Forelimb muscle (tissue), 1 donor: ENCODE measurements around the gene DDHD1. TPM values are rescaled to one million over a fixed set of nuclear protein-coding genes. Genes with fewer than 3 reads are reported as not detected.
"Not testable (repeated sequence)": the region's sequence is repeated elsewhere in the genome, so short reads cannot be mapped to it uniquely, and the experiment has no call there.

ENCODE experiments used
- DNase-seq: peaks from one replicate; pipeline ENCODE4 v3.0.0-alpha.2; 2013; ENCODE audit warnings: low read depth
- polyA plus RNA-seq: library from polyadenylated mRNA; unstranded; fragments of 120-200 nt; gene quantifications from one replicate; pipeline ENCODE4 v1.2.1, GENCODE V29; 2013; ENCODE audit not compliant: insufficient read length

Gene DDHD1
- polyA plus RNA-seq, 1 donor = 7.2 TPM

DNA sequence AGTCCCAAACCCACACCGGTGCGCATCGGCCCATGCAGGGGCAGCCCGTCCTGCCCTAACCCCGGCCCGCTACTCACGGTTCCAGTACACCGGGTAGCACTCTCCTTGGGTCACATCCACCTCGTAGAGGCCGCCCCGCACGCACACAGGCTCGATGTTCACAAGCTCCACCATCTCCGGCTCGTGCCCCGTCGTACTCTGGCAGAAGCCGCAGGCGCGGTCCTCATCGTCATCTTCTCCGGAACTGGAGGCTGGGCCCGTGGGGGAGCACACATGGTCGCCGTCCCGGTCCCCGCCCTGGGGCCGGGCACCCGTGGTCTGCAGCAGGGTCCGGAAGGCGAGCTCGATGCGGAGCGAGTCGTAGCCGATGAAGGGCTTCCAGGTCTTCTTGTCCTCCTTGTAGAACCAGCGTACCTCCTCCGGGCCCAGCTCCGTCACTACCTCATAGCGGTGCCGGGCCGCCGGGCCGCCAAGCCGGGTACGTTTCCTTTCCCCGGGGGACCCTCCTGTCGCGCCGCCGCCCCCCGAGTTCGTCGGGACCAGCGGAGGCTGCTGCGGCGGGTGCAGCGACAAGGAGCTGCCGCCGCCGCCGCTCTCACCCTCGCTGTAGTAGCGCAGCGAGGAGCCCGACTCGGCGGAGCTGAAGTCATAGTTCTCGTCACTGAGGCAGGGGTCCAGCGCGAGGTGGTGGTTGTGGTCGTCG, 788 bp downstream of the DDHD1 start:
- DNase-seq = no peak

DNA sequence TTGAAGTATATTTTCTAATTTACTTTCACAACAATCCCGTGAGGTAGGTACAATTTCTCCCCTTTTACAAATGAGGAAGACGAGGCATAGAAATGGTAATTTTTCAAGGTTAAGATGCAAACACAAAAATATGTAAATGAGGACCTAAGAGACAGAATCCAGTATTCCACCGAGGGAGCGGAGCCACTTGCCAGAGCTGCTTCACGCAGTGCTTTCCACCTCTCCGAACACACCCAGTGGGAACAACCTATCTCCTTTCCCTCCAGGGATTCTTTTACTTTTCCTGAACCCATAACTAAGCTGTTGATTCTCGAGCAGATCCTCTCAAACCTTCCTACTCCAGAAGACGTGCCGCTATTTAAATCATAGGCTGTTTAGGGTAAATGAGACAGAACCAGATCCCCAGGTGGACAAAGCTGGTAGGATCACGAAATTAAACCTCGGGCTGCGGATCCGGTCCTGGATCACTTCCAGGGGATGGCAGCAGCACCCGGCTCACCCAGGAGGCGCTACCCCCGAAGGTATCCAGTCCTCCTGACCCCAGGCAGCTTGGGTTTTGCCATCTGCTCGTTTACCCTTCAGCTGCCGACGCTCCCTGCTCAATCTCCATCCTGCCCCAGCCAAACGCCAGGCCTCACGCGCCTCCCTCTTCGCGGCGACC, 1.5 kb downstream of the DDHD1 start:
- DNase-seq = no peak

DNA sequence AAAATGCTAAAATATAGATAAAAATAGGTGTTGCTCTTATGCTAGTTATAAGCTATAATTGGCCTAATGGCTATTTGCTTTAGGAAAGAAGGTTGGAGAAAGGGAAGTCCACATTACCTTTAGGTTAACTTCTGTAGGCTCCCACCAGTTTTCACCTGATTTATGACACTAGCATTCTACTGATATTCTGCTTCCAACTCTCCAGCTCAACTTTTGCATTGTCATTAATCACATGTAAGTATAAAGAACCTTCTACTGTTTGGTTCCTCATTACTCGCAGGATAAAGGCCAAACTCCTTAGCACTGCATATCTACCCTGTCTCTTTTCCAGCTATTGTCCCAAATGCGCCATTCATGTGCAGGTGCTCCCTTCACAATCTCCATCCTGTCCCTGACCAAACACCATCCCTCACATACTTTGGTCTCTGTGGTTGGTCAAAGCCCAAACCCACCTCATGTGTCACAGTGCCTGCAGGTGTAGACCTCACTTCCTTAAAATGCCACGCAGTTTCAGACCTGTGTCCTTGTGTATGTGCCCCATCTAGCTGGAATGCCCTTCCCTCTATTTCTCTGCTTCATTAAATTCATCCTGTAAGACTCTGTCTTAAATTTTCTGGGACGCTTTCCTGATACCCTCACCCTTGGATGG, 3.3 kb downstream of the DDHD1 start:
- DNase-seq = no peak

DNA sequence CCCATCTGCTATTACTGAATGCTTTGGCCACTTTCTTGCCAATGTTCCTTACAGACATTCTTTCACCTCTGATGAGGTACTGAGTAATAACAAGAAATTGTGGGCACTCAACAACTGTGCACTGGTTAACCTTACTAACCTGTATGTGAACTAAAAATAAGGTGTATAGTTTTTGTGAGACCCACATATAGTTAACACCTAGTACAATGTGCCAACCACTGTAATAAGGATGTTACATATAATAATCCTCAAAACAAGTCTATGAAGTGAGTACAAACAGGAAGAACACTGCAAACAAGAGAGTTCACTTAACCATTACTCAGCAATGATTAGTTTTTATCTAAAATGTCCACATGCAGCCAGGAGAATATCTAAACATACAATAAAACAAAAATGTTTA, 4.5 kb downstream of the DDHD1 start:
- DNase-seq = no peak

DNA sequence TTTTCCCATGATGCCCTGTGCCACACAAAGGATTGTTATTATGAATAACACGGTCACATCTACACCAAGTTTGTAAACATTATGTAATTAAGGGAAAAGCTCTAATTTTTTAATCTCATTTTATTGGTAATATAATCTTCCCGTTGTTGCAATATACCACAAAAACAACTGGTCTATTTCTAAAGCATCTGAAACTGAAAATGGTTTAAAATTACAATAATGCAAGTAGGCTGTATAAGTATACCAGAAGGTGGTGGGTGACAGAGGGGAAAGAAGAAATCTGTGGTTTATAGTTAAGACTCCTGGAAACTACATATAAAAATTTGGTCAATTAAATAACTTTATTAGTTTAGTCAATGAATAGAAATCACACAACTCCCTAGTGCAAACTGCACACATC, 5.2 kb downstream of the DDHD1 start:
- DNase-seq = no peak

DNA sequence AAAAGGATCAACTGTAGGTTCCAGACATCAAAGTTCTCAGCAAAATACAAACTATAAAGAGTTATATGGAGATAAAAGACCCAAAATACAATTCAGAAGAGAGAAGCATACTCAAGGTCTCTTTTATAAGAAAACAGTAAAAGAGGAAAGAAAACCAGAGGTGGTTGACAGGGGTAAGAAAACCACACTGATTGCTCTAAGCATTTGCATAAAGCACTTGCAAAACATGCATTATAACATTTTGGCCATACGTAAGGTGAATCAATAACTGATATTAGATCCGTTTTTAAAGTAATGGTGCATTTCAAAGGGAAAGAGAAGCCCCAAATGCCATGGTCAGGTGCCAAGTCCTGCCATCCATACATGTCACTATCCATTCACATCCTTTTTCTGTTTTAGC, 5.9 kb downstream of the DDHD1 start:
- no peak for DNase-seq

DNA sequence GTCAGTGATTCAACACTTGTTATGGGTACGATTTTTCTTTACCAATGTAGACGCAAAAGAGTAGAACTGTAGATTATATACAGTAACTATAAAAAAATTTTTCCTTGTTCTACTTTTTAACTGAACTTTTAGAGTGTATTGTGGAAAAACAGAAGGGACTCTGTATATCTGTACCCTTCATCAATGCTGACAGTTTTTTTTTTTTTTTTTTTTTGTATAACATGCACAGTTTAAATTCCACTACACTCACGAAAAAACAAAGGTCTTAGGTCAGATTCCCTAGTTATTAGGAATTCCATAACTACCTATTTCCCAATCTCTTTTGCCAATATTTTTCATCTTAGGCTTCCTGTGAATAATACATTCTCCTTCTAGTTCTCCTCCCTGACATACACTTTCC, 6.4 kb downstream of the DDHD1 start:
- DNase-seq = no peak

DNA sequence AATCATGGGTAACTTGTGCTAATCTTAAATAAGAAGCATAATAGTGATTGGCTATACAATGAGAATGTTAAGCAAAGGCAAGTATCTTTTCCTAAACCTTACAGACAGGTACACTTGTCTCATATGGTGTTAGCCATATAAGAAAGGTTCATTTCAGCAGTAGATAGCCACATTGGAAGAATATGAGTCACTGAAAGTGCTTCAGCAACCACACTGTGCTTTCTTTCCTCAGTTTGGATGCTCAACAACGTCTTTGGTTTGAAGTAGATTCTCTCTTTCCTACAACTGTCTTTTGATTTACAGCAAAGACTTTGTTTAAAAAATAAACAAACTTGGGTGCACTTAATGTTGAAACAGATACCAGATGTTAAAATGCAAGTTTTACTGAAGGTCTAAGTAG, 8.9 kb downstream of the DDHD1 start:
- no peak for DNase-seq

DNA sequence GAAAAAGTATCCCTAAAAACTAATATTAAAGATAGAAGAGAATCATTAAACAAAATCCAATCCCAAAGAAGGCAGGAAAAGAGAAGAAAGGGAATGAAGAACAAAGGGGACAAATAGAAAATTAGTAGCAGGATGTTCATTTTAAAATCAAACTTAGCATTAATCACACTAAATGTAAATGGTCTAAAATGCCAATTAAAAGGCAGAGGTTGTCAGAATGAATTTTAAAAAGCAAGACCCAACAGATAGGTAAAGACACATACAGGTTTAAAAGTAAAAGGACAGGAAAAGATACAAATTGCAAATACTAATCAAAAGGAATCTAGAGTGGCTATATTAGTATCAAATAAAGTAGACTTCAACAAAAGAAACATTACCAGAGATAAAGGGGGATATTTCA, 12.5 kb downstream of the DDHD1 start:
- DNase-seq = no peak

DNA sequence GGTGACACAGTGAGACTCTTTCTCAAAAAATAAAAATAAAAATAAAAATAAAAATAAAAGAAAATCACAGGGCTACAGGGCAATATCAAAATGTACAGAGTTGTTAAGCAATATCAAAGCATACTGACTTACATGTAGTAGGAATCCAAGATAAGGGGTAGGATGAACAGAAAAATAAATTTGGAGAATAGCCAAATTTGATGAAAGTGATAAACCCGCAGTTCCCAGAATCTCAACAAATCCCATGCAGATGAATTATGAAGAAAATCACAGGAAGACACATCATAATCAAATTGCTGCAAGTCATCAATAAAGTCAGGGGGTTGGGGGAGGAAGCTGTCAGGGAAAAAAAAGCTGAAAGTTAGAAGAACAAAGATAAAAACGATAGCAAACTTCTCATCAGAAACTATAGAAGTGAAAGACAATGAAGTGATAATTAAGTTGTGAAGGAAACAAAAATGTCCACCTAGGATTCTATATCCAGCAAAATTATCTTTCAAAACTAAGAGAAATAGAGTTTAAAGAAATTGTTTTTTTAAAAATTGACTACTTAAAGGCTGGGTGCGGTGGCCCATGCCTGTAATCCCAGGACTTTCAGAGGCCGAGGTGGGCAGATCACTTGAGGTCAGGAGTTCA, 15.4 kb downstream of the DDHD1 start:
- no peak for DNase-seq

DNA sequence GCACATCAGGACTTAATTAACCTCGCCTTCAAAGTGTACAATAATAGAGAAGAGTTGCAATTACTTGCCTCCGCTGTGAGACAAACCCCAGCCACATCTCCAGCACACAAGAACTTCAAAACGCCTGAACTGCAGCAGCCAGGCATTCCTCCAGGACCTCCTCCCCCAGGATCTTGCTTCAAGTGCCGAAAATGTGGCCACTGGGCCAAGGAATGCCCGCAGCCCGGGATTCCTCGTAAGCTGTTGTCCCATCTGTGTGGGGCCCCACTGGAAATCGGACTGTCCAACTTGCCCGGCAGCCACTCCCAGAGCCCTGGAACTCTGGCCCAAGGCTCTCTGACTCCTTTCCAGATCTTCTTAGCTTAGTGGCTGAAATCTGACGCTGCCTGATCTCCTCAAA, 22.6 kb downstream of the DDHD1 start:
- DNase-seq = not testable (repeated sequence)

DNA sequence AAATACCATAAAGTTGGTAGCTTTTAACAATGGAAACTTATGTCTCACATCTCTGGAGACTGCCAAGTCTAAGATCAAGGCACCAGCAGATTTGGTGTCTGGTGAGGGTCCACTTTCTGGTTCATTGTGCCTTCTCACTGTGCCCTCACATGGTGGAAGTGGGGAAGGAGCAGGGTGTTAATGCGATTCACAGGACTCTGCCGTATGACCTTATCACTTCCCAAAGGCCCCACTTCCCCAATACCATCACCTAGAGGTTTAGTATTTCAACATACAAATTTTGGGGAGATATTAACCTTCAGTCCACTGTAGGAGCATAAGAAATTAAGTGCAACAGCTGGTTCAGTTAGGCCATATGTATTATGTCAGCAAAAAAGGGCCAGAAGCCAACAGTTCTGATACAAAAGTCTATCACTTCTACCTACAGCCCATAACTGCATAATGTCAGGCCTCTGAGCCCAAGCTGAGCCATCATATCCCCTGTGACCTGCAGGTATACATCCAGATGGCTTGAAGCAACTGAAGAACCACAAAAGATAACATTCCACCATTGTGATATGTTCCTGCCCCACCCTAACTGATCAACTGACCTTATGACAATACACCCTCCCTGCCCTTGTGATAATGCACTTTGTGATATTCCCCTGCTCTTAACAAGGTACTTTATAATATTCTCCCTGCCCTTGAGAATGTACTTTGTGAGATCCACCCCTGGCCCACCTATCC, 24.7 kb downstream of the DDHD1 start:
- DNase-seq = no peak

DNA sequence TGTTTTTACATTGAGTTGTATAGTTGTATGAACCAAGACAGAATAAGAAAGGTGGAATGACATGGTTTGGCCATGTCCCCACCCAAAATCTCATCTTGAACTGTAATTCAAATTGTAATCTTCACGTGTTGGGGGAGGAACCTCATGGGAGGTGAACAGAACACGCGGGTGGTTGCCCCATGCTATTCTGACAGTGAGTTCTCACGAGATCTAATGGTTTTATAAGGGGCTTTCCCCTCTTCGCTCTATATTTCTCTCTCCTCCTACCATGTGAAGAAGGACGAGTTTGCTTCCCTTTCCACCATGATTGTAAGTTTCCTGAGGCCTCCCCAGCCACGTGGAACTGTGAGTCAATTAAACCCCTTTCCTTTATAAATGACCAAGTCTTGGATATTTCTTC, 25.3 kb downstream of the DDHD1 start:
- no peak for DNase-seq

DNA sequence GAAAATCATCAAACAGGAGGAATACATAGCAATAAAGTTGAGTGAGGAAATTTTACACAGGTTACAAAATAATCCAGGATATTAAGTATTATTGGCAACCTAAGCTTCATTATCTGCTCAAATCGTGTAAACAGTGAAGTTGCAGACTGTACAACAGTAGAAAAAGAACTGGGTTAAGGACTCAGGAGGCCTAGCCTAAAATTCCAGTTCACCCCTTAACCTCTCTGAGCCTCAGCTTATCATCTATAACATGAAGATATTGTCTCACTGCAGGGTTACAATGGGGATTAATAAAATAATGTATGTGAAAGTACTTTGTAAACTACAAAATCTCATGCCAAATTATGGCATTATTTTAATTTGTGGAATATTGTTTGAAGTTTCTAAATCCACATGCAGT, 26.0 kb downstream of the DDHD1 start:
- DNase-seq = no peak

DNA sequence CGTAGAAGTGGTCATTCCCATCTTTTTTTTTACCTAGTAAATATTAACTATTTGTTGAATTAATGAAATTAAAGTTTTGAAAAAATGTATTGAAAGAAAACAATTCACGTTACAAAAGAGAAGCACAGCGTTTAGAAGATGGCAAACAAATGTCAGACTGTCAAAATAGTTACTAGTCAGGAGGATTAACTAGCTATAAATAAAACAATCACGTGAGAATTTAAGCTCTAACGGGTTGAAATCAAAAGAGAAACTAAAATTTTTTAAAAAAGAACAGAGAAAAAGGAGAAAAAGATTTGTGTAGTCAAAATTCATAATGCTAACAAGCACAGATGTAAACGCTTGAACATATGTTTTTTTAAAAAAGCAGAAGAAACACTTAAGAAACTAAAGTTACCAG, 26.4 kb downstream of the DDHD1 start:
- no peak for DNase-seq

DNA sequence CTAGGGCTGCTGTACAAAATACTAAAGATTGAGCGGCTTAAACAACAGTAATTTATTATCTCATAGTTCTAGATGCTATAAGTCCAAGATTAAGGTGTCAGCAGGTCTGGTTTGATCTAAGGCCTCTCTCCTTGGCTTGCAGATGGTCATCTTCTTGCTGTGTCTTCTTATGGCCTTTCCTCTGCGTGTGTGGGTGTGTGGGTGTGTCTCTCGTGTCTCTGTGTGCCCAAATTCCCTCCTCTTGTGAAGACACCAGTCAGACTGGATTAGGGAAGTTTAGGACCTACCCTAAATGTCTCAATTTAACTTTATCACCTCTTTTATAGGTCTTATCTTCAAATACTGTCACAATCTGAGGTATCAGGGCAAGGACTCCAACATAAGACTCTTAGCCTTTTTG, 28.3 kb downstream of the DDHD1 start:
- DNase-seq = no peak

DNA sequence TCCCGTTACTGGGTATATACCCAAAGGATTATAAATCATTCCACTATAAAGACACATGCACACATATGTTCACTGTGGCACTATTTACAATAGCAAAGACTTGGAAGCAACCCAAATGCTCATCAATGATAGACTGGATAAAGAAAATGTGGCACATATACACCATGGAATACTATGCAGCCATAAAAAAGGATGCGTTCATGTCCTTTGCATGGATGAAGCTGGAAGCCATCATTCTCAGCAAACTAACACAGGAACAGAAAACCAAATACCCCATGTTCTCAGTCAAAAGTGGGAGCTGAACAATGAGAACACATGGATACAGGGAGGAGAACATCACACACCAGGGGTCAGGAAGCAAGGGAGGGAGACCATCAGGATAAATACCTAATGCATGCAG, 31.7 kb downstream of the DDHD1 start:
- DNase-seq = not testable (repeated sequence)

DNA sequence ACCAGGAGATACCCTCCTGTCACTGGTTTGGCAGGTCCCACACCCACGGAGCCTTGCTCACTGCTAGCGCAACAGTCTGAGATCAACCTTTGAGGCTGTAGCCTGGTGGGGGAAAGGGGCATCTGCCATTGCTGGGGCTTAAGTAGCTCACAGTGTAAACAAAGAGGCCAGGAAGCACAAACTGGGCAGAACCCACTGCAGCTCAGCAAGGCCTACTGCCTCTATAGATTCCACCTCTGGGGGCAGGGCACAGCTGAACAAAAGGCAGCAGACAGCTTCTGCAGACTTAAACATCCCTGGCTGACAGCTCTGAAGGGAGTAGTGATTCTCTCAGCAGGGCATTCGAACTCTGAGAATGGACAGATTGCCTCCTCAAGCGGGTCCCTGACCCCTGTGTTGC, 35.6 kb downstream of the DDHD1 start:
- DNase-seq = not testable (repeated sequence)

DNA sequence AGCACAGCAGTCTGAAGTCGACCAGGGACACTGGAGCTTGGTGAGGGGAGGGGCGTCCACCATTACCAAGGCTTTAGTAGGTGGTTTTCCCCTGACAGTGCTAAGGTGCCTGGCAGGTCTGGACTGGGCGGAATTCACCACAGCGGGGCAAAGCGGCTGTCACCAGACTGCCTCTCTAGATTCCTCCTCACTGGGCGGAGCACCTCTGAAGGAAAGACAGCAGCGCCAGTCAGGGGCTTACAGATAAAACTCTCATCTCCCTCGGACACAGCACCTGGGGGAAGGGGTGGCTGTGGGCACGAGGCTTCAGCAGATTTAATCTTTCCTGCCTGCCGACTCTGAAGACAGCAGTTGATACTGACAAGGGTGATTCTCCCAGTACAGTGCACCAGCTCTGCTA, 39.1 kb downstream of the DDHD1 start:
- DNase-seq = no peak

DNA sequence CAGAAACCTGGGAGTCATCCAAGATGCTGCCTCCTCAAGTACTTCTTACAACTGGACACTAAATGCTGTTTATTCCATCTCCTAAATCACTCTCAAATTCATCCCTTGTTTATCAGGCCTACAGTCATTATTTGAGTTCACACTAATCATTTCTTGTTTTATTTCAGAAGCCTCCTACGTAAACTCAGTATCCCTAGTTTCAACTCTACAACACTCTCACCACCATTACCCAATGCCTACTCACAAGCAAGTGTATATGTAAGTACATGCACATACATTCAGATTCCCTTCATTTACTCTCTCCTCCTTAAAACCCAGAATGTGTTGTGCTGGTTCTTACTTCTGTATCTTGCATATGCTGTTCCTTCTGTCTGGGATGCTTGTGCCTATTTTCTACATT, 43.0 kb downstream of the DDHD1 start:
- no peak for DNase-seq

DNA sequence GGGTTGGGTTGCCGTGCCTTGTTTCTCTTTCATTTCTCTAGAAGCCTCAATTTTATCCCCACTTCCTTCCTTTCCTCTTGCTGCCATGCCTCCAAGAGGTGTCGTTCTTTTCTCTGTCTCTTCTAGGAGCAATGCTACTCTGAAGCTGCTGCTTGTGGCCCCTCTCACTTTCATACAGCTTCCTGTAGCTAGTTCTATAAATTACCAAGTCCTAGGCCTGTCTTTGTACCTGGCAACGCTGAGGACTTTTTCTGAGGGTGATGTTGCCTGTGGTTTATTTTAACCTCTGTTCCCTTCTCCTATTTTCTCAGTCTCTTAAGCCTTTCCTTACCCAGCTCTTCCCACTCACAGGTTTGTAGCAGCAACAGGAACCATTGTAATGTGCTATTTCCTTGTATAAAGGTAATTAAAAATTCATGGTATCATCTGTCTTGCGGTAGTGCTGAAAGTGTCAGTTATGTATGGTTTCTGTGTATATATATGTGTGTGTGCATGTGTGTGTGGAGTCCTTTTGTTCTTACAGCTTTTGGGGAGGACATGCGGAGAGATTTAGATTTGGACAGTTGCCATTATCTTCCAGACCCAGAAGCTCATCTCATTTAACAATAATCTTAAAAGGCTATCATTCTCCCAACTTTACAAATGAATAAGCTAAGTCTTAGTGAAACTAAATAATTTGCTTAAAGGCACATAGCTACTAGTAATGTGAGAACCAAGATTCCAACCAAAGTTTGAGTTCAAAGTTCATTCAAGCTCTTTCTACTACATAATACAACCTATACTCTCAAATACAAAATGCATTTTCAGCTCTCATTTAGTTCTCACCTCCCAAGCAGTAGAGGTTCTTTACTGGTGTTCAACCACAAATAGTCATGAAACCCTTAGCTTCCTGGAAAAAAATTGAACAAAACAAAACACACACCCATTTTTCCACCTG, 43.8 kb downstream of the DDHD1 start:
- no peak for DNase-seq
